Keratinocyte (primary cell): ENCODE results near the gene SYT12. TPM values are rescaled to one million over a fixed set of nuclear protein-coding genes. Genes with fewer than 3 reads are reported as not detected.

ENCODE experiments used
- DNase-seq: peaks from one replicate; pipeline ENCODE4 v3.0.0-alpha.2; 2011; ENCODE audit warnings: low read depth, missing footprints, low spot score
- FAIRE-seq: peaks from 2 replicates; lab custom pipeline; 2011; peaks lifted over from hg19 to GRCh38; lab: Jason Lieb, UNC
- H2AFZ ChIP-seq: 2 replicates; pipeline ENCODE4 v1.6.0; 2012; ENCODE audit warnings: low read length, control low read depth, inconsistent platforms; ENCODE audit not compliant: control insufficient read depth
- H3K27ac ChIP-seq: 2 replicates; pipeline ENCODE4 v1.5.1; 2011; ENCODE audit warnings: low read length; ENCODE audit not compliant: control insufficient read depth, insufficient read depth
- H3K27me3 ChIP-seq: 3 replicates; pipeline ENCODE4 v1.6.0; 2011; ENCODE audit warnings: low read length; ENCODE audit not compliant: control insufficient read depth, insufficient read depth; ENCODE audit errors: extremely low read depth
- H3K36me3 ChIP-seq, 2 experiments: 2 replicates in 1 of 2; 3 replicates in 1 of 2; pipeline ENCODE4 v1.5.1; 2011; ENCODE audit warnings: low read length in 2 of 2, mild to moderate bottlenecking in 1 of 2; ENCODE audit not compliant: control insufficient read depth in 2 of 2, insufficient read depth in 2 of 2; ENCODE audit errors: extremely low read depth in 1 of 2
- H3K4me1 ChIP-seq: 3 replicates; pipeline ENCODE4 v1.5.1; 2011; ENCODE audit warnings: low read length; ENCODE audit not compliant: control insufficient read depth, insufficient read depth; ENCODE audit errors: extremely low read depth
- H3K4me2 ChIP-seq: 3 replicates; pipeline ENCODE4 v1.6.0; 2011; ENCODE audit warnings: low read depth, low read length; ENCODE audit not compliant: control insufficient read depth, insufficient read depth; ENCODE audit errors: extremely low read depth
- H3K4me3 ChIP-seq, 3 experiments: fragments of 200-600 bp in 1 of 3; sonication (generic) in 1 of 3; 2 replicates in 2 of 3; 3 replicates in 1 of 3; pipeline ENCODE4 v1.5.1; 2011 to 2016; ENCODE audit warnings: low read length in 3 of 3, mild to moderate bottlenecking in 3 of 3, control low read depth in 2 of 3, inconsistent platforms in 1 of 3, low read depth in 1 of 3, mixed read lengths in 1 of 3, mixed run types in 1 of 3, moderate library complexity in 1 of 3; ENCODE audit not compliant: control insufficient read depth in 2 of 3, insufficient read depth in 2 of 3; ENCODE audit errors: extremely low read depth in 1 of 3
- H3K79me2 ChIP-seq: 2 replicates; pipeline ENCODE4 v1.6.0; 2012; ENCODE audit warnings: low read length; ENCODE audit not compliant: control insufficient read depth, insufficient read depth
- H3K9ac ChIP-seq: 3 replicates; pipeline ENCODE4 v1.6.0; 2011; ENCODE audit warnings: low read length; ENCODE audit not compliant: control insufficient read depth, insufficient read depth; ENCODE audit errors: extremely low read depth
- H3K9me1 ChIP-seq: 3 replicates; pipeline ENCODE4 v1.6.0; 2011; ENCODE audit warnings: low read length; ENCODE audit not compliant: control insufficient read depth, insufficient read depth; ENCODE audit errors: extremely low read depth
- H3K9me3 ChIP-seq: 2 replicates; pipeline ENCODE4 v1.5.1; 2012; ENCODE audit warnings: low read depth, low read length; ENCODE audit not compliant: control insufficient read depth
- H4K20me1 ChIP-seq: 3 replicates; pipeline ENCODE4 v1.6.0; 2011; ENCODE audit warnings: low read length; ENCODE audit not compliant: control insufficient read depth, insufficient read depth; ENCODE audit errors: extremely low read depth
- CTCF ChIP-seq, 3 experiments: IDR thresholded peaks in 1 of 3; conservative IDR thresholded peaks in 1 of 3; optimal IDR thresholded peaks in 1 of 3; 2 replicates in 2 of 3; 3 replicates in 1 of 3; pipeline versions ENCODE3 to v1.5.1; 2011; ENCODE audit warnings: low read length in 3 of 3, mild to moderate bottlenecking in 3 of 3, moderate library complexity in 2 of 3, control low read depth in 1 of 3, inconsistent platforms in 1 of 3; ENCODE audit not compliant: insufficient read depth in 2 of 3; ENCODE audit errors: extremely low read depth in 1 of 3
- EZH2 ChIP-seq: IDR thresholded peaks from one replicate; pipeline ENCODE4 v1.6.1; 2012; ENCODE audit warnings: inconsistent platforms, mild to moderate bottlenecking, low read length, moderate library complexity
- dilution Hi-C: fragments of 300-500 bp; cut with MboI; formaldehyde crosslinking; loops from one replicate; pipeline ENCODE4 v1.7.0; 2020; ENCODE audit warnings: low sequenced_read_pairs; ENCODE audit not compliant: extremely low pct_ligation_motif_present
- polyA plus RNA-seq, 5 experiments: library from polyadenylated mRNA; depleted of rRNA in 3 of 5; stranded (reverse) in 3 of 5; stranded (forward) in 1 of 5; unstranded in 1 of 5; fragments of >200 nt; gene quantifications; 1 replicate in 1 of 5; 2 replicates in 3 of 5; 3 replicates in 1 of 5; pipeline versions ENCODE4 v1.2.1 to v1.2.3, GENCODE V29; 2011 to 2012; ENCODE audit warnings: missing spikeins in 2 of 5, low read depth in 1 of 5, low replicate concordance in 1 of 5

The SYT12 gene
- polyA plus RNA-seq, 1 donor (not counting 4 experiments of a cell fraction or from before 2014, with no cell fraction given): 0.05 TPM

GRCh38 chr11:67098799-67099429 lies 76.0 kb downstream of the SYT12 start:
- Histone ChIP-seq H3K36me3 (no peaks in the 10 kb centered on the region), H4K20me1 (no peaks in the 10 kb centered on the region), H3K4me3 (no peak overlapping the region), H3K9ac (no peak overlapping the region), H3K4me1 (peaks cover 3% of the 10 kb centered on the region), H3K9me3 (no peaks in the 10 kb centered on the region), H3K4me2 (no peak overlapping the region), H3K79me2 (no peaks in the 10 kb centered on the region), H2AFZ (no peak overlapping the region), H3K27ac (no peak overlapping the region), H3K27me3 (no peaks in the 10 kb centered on the region), H3K9me1 (no peaks in the 10 kb centered on the region)
- DNase-seq: no peak
- no peak for TF ChIP-seq EZH2
- TF ChIP-seq CTCF (optimal IDR thresholded peaks at IDR 0.05 in 1 of 3, IDR thresholded peaks at IDR 0.05 in 1 of 3, conservative IDR thresholded peaks at IDR 0.05 in 1 of 3; ENCODE audit: extremely low read depth in 1 of 3, insufficient read depth in 2 of 3, low read length in 3 of 3): no peak
- FAIRE-seq: no peak
- dilution Hi-C loops: no loop called here

- no peaks in the 10 kb centered on the region for H3K79me2 ChIP-seq
- no peak overlapping the region for H3K9ac ChIP-seq
- no peaks in the 10 kb centered on the region for H4K20me1 ChIP-seq
- H3K4me1 ChIP-seq: peaks cover 3% of the 10 kb centered on the region
- FAIRE-seq (no peak), DNase-seq (no peak)
- H3K36me3 ChIP-seq: no peaks in the 10 kb centered on the region
- H3K27me3 ChIP-seq: no peaks in the 10 kb centered on the region
- no peak overlapping the region for H3K4me2 ChIP-seq
- H3K9me3 ChIP-seq: no peaks in the 10 kb centered on the region
- TF ChIP-seq EZH2: no peak
- no peak overlapping the region for H3K4me3 ChIP-seq
- dilution Hi-C loops: no loop called here
- no peak overlapping the region for H3K27ac ChIP-seq
- no peaks in the 10 kb centered on the region for H3K9me1 ChIP-seq
- peak overlapping the region; percentile 37 for H2AFZ ChIP-seq
Observed at GRCh38 chr11:67099831-67100324, 76.9 kb downstream of the SYT12 start.

Other genes starting within 250 kb of the SYT12 start
- gene RCE1, start 179.7 kb upstream of the SYT12 start, polyA plus RNA-seq: 11.2 to 15.2 TPM (median 14.0 TPM) in 3 replicates
- gene LRFN4, start 166.1 kb upstream of the SYT12 start, polyA plus RNA-seq: 0.77 to 1.5 TPM (median 1.1 TPM) in 3 replicates
- 13.3 to 23.2 TPM (median 17.0 TPM) in 3 replicates for gene PC, start 64.8 kb upstream of the SYT12 start, polyA plus RNA-seq
- not detected in 3 replicates for gene C11orf86, start 47.8 kb upstream of the SYT12 start, polyA plus RNA-seq
- gene RHOD, start 33.7 kb downstream of the SYT12 start, polyA plus RNA-seq: 113 to 235 TPM (median 119 TPM) in 3 replicates
- 29.9 to 39.6 TPM (median 30.3 TPM) in 3 replicates for gene KDM2A, start 96.1 kb downstream of the SYT12 start, polyA plus RNA-seq
- gene GRK2, start 243.3 kb downstream of the SYT12 start, polyA plus RNA-seq: 21.1 to 29.2 TPM (median 23.3 TPM) in 3 replicates